ENCODE results near the gene ARNT2.

ARNT2 gene

DNA sequence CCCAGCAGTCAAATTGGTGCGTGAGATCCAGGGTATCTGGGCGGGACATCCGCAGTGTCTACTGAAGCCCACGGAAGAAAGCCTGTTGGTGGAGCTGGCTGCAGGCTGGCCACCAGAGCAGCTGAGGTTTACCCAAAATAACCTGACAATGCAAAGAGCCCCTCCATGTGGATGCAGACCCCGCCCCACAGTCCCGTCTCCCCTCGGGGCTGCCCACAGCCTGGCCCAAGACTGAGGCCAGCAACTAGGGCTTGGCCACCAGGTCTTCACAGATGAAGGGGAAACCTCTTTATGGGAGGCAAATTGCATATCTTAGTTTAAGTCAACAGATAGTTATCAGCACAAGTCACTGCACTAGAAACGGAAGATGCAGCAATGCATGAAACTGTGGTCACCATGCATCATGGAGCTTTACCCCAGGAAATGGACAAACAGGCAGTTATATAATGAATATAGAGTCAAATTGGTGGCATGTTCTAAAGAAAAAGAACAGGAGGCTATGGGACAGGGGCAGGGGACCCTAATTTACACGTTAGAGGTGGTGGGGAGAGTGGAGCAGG is 86.3 kb downstream of the ARNT2 start:
- no peaks in the 10 kb centered on the region for H3K27me3 ChIP-seq (ENCODE audit: control insufficient read depth in 3 of 3, insufficient read depth in 3 of 3, low read depth in 1 of 3, low read length in 3 of 3)
- no CpG with 5 or more reads among the region's 9 CpGs for WGBS, 2 donors (ENCODE audit: extremely low coverage in 2 of 2, insufficient read length in 2 of 2, insufficient replicate concordance in 1 of 2)
- peaks cover 2 to 11% of the 10 kb centered on the region in 2 donors for H3K4me1 ChIP-seq (ENCODE audit: control insufficient read depth in 2 of 2, insufficient read depth in 1 of 2, low read depth in 1 of 2, low read length in 2 of 2)
- no peak overlapping the region for H3K23ac ChIP-seq (ENCODE audit: low read depth, low read length, poor library complexity)
- H3K9ac ChIP-seq (ENCODE audit: low read depth, low read length, poor library complexity), result no peak overlapping the region
- H3K4me2 ChIP-seq (ENCODE audit: insufficient read depth, low read length, poor library complexity, severe bottlenecking), result no peak overlapping the region
- no peak overlapping the region for H2AFZ ChIP-seq (ENCODE audit: low read length)
- H3K9me3 ChIP-seq (replicated peaks in 1 of 2; ENCODE audit: control insufficient read depth in 2 of 2, insufficient read depth in 1 of 2, low read depth in 1 of 2, low read length in 2 of 2), result peaks cover 0 to 3% of the 10 kb centered on the region in 2 donors
- no peak overlapping the region for H3K4me3 ChIP-seq (ENCODE audit: low read length in 2 of 2)
- DNase-seq (ENCODE audit: low spot score), result no peak
- H2BK12ac ChIP-seq (ENCODE audit: low read length), result no peak overlapping the region
- peaks cover 13 to 72% of the 10 kb centered on the region in 2 donors for H3K36me3 ChIP-seq (replicated peaks in 1 of 2; ENCODE audit: control insufficient read depth in 2 of 2, insufficient read depth in 2 of 2, low read length in 2 of 2)
- H2BK15ac ChIP-seq (ENCODE audit: low read length), result no peak overlapping the region
- H4K91ac ChIP-seq (ENCODE audit: low read depth, low read length, poor library complexity), result no peak overlapping the region
- no peak overlapping the region for H2BK5ac ChIP-seq (ENCODE audit: low read length)
- no peak overlapping the region for H2AK5ac ChIP-seq (ENCODE audit: low read depth, low read length)
- H3K4ac ChIP-seq (ENCODE audit: low read length), result no peak overlapping the region
- no peak overlapping the region for H2BK120ac ChIP-seq (ENCODE audit: low read depth, low read length)
- no peak overlapping the region for H3K14ac ChIP-seq (ENCODE audit: low read length)
- no peaks in the 10 kb centered on the region for H3K79me1 ChIP-seq (ENCODE audit: low read depth, low read length)
- H4K8ac ChIP-seq (ENCODE audit: low read depth, low read length), result no peak overlapping the region
- no peak overlapping the region for H3K18ac ChIP-seq (ENCODE audit: low read length)
- no peak overlapping the region for H3K27ac ChIP-seq (replicated peaks; ENCODE audit: low read length)

DNA sequence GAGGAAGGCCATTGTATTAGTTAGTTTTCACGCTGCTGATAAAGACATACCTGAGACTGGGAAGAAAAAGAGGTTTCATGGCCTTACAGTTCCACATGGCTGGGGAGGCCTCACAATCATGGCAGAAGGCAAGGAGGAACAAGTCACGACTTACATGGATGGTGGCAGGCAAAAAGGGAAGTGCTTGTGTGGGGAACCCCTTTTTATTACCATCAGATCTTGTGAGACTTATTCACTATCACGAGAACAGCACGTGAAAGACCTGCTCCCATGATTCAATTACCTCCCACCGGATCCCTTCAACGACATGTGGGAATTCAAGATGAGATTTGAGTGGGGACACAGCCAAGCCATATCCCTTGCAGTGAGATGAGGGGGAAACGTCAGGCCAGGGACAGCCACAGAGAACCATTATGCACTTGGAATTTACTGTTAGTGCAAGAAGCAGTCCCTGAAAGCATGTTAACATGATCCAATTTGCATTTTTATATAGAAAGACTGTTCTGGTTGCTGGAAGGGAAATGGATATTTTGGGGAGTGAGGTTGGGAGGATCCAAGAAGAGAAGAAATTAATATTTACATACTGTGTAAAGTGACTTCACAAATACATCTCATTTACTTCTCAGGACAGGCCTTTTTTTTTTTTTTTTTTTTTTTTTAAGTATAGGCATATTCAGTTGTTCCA is 87.1 kb downstream of the ARNT2 start:
- H3K4ac ChIP-seq (ENCODE audit: low read length), result no peak overlapping the region
- H3K23ac ChIP-seq (ENCODE audit: low read depth, low read length, poor library complexity), result no peak overlapping the region
- no peak overlapping the region for H2AFZ ChIP-seq (ENCODE audit: low read length)
- H3K18ac ChIP-seq (ENCODE audit: low read length), result no peak overlapping the region
- no peak overlapping the region for H3K27ac ChIP-seq (replicated peaks; ENCODE audit: low read length)
- H3K79me1 ChIP-seq (ENCODE audit: low read depth, low read length), result no peaks in the 10 kb centered on the region
- no peak overlapping the region for H3K4me2 ChIP-seq (ENCODE audit: insufficient read depth, low read length, poor library complexity, severe bottlenecking)
- H3K14ac ChIP-seq (ENCODE audit: low read length), result no peak overlapping the region
- no peak overlapping the region for H3K4me3 ChIP-seq (ENCODE audit: low read length in 2 of 2)
- no peak overlapping the region for H2BK5ac ChIP-seq (ENCODE audit: low read length)
- WGBS, 2 donors (ENCODE audit: extremely low coverage in 2 of 2, insufficient read length in 2 of 2, insufficient replicate concordance in 1 of 2), result no CpG with 5 or more reads among the region's 7 CpGs
- no peak overlapping the region for H3K9ac ChIP-seq (ENCODE audit: low read depth, low read length, poor library complexity)
- H2BK15ac ChIP-seq (ENCODE audit: low read length), result no peak overlapping the region
- H3K27me3 ChIP-seq (ENCODE audit: control insufficient read depth in 3 of 3, insufficient read depth in 3 of 3, low read depth in 1 of 3, low read length in 3 of 3), result no peaks in the 10 kb centered on the region
- DNase-seq (ENCODE audit: low spot score), result no peak
- peaks cover 11 to 64% of the 10 kb centered on the region in 2 donors for H3K36me3 ChIP-seq (replicated peaks in 1 of 2; ENCODE audit: control insufficient read depth in 2 of 2, insufficient read depth in 2 of 2, low read length in 2 of 2)
- no peak overlapping the region for H2BK120ac ChIP-seq (ENCODE audit: low read depth, low read length)
- peaks cover 0 to 3% of the 10 kb centered on the region in 2 donors for H3K9me3 ChIP-seq (replicated peaks in 1 of 2; ENCODE audit: control insufficient read depth in 2 of 2, insufficient read depth in 1 of 2, low read depth in 1 of 2, low read length in 2 of 2)
- no peak overlapping the region for H4K91ac ChIP-seq (ENCODE audit: low read depth, low read length, poor library complexity)
- no peak overlapping the region for H2AK5ac ChIP-seq (ENCODE audit: low read depth, low read length)
- no peak overlapping the region for H2BK12ac ChIP-seq (ENCODE audit: low read length)
- H4K8ac ChIP-seq (ENCODE audit: low read depth, low read length), result no peak overlapping the region
- H3K4me1 ChIP-seq (ENCODE audit: control insufficient read depth in 2 of 2, insufficient read depth in 1 of 2, low read depth in 1 of 2, low read length in 2 of 2), result peaks cover 2 to 10% of the 10 kb centered on the region in 2 donors

DNA sequence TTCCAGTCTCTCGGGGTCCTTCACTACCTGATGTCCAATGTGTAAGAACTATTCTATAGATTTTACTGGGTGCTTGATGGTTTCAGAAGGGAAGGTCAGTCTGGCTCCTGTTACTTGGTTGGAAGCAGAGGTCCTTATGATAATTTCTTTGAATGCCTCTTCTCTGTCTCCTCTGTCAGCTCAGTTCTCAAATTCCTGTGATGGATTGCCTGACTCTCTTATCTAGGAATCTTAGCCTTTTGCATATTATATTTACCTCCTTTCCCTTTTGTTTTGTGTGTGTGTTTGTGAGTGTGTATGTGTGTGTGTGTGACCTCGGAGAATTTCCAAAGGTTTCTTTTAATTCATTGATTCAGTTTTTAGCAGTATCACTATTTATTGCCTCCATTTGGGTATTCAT is 88.2 kb downstream of the ARNT2 start:
- H2AK5ac ChIP-seq (ENCODE audit: low read depth, low read length), result no peak overlapping the region
- no peak overlapping the region for H3K4ac ChIP-seq (ENCODE audit: low read length)
- no peaks in the 10 kb centered on the region for H3K79me1 ChIP-seq (ENCODE audit: low read depth, low read length)
- no peak overlapping the region for H3K23ac ChIP-seq (ENCODE audit: low read depth, low read length, poor library complexity)
- no peak overlapping the region for H3K18ac ChIP-seq (ENCODE audit: low read length)
- no peak overlapping the region for H2AFZ ChIP-seq (ENCODE audit: low read length)
- H3K27ac ChIP-seq (replicated peaks; ENCODE audit: low read length), result no peak overlapping the region
- H2BK12ac ChIP-seq (ENCODE audit: low read length), result no peak overlapping the region
- no peak overlapping the region for H3K9ac ChIP-seq (ENCODE audit: low read depth, low read length, poor library complexity)
- no peak overlapping the region for H4K91ac ChIP-seq (ENCODE audit: low read depth, low read length, poor library complexity)
- H3K27me3 ChIP-seq (ENCODE audit: control insufficient read depth in 3 of 3, insufficient read depth in 3 of 3, low read depth in 1 of 3, low read length in 3 of 3), result no peaks in the 10 kb centered on the region
- H4K8ac ChIP-seq (ENCODE audit: low read depth, low read length), result no peak overlapping the region
- no peak overlapping the region for H3K4me3 ChIP-seq (ENCODE audit: low read length in 2 of 2)
- no peak overlapping the region for H3K14ac ChIP-seq (ENCODE audit: low read length)
- H2BK5ac ChIP-seq (ENCODE audit: low read length), result no peak overlapping the region
- H3K36me3 ChIP-seq (replicated peaks in 1 of 2; ENCODE audit: control insufficient read depth in 2 of 2, insufficient read depth in 2 of 2, low read length in 2 of 2), result peaks cover 8 to 57% of the 10 kb centered on the region in 2 donors
- peaks cover 2 to 10% of the 10 kb centered on the region in 2 donors for H3K4me1 ChIP-seq (ENCODE audit: control insufficient read depth in 2 of 2, insufficient read depth in 1 of 2, low read depth in 1 of 2, low read length in 2 of 2)
- no peak for DNase-seq (ENCODE audit: low spot score)
- peaks cover 0 to 3% of the 10 kb centered on the region in 2 donors for H3K9me3 ChIP-seq (replicated peaks in 1 of 2; ENCODE audit: control insufficient read depth in 2 of 2, insufficient read depth in 1 of 2, low read depth in 1 of 2, low read length in 2 of 2)
- no CpG with 5 or more reads among the region's 2 CpGs for WGBS, 2 donors (ENCODE audit: extremely low coverage in 2 of 2, insufficient read length in 2 of 2, insufficient replicate concordance in 1 of 2)
- H2BK120ac ChIP-seq (ENCODE audit: low read depth, low read length), result no peak overlapping the region
- H3K4me2 ChIP-seq (ENCODE audit: insufficient read depth, low read length, poor library complexity, severe bottlenecking), result no peak overlapping the region
- H2BK15ac ChIP-seq (ENCODE audit: low read length), result no peak overlapping the region

DNA sequence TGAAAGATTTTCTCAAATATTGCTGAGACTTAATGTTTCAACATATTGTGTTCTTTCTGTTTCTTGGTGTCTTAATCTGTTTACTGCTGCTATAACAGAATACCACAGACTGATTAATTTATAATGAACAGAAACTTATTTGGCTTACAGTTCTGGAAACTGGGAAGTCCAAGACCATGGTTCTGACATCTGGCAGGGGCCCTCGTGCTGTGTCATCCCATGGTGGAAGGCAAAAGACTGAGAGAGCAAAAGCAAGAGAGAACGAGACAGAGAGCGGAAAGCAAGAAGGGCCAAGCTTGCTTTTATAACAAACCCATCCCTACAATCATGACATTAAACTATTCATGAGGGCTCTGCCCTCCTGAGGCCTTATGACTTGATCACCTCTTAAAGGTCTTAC is 88.7 kb downstream of the ARNT2 start:
- H2BK5ac ChIP-seq (ENCODE audit: low read length), result no peak overlapping the region
- no peak overlapping the region for H4K91ac ChIP-seq (ENCODE audit: low read depth, low read length, poor library complexity)
- no peaks in the 10 kb centered on the region for H3K27me3 ChIP-seq (ENCODE audit: control insufficient read depth in 3 of 3, insufficient read depth in 3 of 3, low read depth in 1 of 3, low read length in 3 of 3)
- no peak overlapping the region for H3K23ac ChIP-seq (ENCODE audit: low read depth, low read length, poor library complexity)
- DNase-seq (ENCODE audit: low spot score), result no peak
- no peak overlapping the region for H3K4me3 ChIP-seq (ENCODE audit: low read length in 2 of 2)
- no peak overlapping the region for H2AFZ ChIP-seq (ENCODE audit: low read length)
- H2BK15ac ChIP-seq (ENCODE audit: low read length), result no peak overlapping the region
- no peak overlapping the region for H3K14ac ChIP-seq (ENCODE audit: low read length)
- H3K18ac ChIP-seq (ENCODE audit: low read length), result no peak overlapping the region
- H3K79me1 ChIP-seq (ENCODE audit: low read depth, low read length), result no peaks in the 10 kb centered on the region
- H4K8ac ChIP-seq (ENCODE audit: low read depth, low read length), result no peak overlapping the region
- H3K9ac ChIP-seq (ENCODE audit: low read depth, low read length, poor library complexity), result no peak overlapping the region
- H3K4me2 ChIP-seq (ENCODE audit: insufficient read depth, low read length, poor library complexity, severe bottlenecking), result no peak overlapping the region
- no peak overlapping the region for H2BK120ac ChIP-seq (ENCODE audit: low read depth, low read length)
- H3K9me3 ChIP-seq (replicated peaks in 1 of 2; ENCODE audit: control insufficient read depth in 2 of 2, insufficient read depth in 1 of 2, low read depth in 1 of 2, low read length in 2 of 2), result peaks cover 0 to 3% of the 10 kb centered on the region in 2 donors
- peaks cover 2 to 10% of the 10 kb centered on the region in 2 donors for H3K4me1 ChIP-seq (ENCODE audit: control insufficient read depth in 2 of 2, insufficient read depth in 1 of 2, low read depth in 1 of 2, low read length in 2 of 2)
- no peak overlapping the region for H3K4ac ChIP-seq (ENCODE audit: low read length)
- H3K36me3 ChIP-seq (replicated peaks in 1 of 2; ENCODE audit: control insufficient read depth in 2 of 2, insufficient read depth in 2 of 2, low read length in 2 of 2), result peaks cover 4 to 57% of the 10 kb centered on the region in 2 donors
- H3K27ac ChIP-seq (replicated peaks; ENCODE audit: low read length), result no peak overlapping the region
- no peak overlapping the region for H2BK12ac ChIP-seq (ENCODE audit: low read length)
- no CpG with 5 or more reads among the region's 3 CpGs for WGBS, 2 donors (ENCODE audit: extremely low coverage in 2 of 2, insufficient read length in 2 of 2, insufficient replicate concordance in 1 of 2)
- H2AK5ac ChIP-seq (ENCODE audit: low read depth, low read length), result no peak overlapping the region

Data from neuronal stem cell (in vitro differentiated cells).